Endothelial cell of umbilical vein (primary cell): ENCODE results near the gene NIN. TPM values are rescaled to one million over a fixed set of nuclear protein-coding genes. Genes with fewer than 3 reads are reported as not detected.

Experiments used
- BruUV-seq: library from RNA; stranded (reverse); fragments of 400-500 nt; replicated peaks from 2 replicates; lab custom pipeline; 2021; lab: Mats Ljungman, UMichigan
- CTCF ChIA-PET: fragments of 300-600, 350-600 bp; sonication (Branson Sonifier 250); formaldehyde crosslinking; loops from one replicate; lab custom pipeline; 2021; ENCODE audit warnings: antibody characterized with exemption, inconsistent platforms; lab: Charles Lee
- POLR2A ChIA-PET: fragments of 300-600, 350-600 bp; sonication (Branson Sonifier 250); formaldehyde crosslinking; loops from one replicate; lab custom pipeline; 2021; ENCODE audit warnings: antibody characterized with exemption, inconsistent platforms; lab: Charles Lee
- DNase-seq: peaks from one replicate; pipeline ENCODE4 v3.0.0-alpha.2; 2011; ENCODE audit warnings: low read depth, low spot score
- FAIRE-seq: peaks from 2 replicates; lab custom pipeline; 2011; peaks lifted over from hg19 to GRCh38; lab: Jason Lieb, UNC
- H2AFZ ChIP-seq: 2 replicates; pipeline ENCODE4 v1.6.0; 2012; ENCODE audit warnings: low read depth, low read length, control low read depth, inconsistent platforms
- H3K27ac ChIP-seq: 2 replicates; pipeline ENCODE4 v1.5.1; 2011; ENCODE audit warnings: low read depth, mild to moderate bottlenecking, control low read depth, low read length, moderate library complexity; ENCODE audit not compliant: insufficient read depth
- H3K27me3 ChIP-seq, 2 experiments: 2 replicates each; pipeline versions ENCODE4 v1.6.0 to v1.6.1; 2011; ENCODE audit warnings: low read length in 2 of 2, mixed read lengths in 1 of 2; ENCODE audit not compliant: control insufficient read depth in 2 of 2, insufficient read depth in 2 of 2
- H3K36me3 ChIP-seq, 2 experiments: 2 replicates in 1 of 2; 3 replicates in 1 of 2; pipeline ENCODE4 v1.5.1; 2011; ENCODE audit warnings: low read length in 2 of 2, mild to moderate bottlenecking in 1 of 2, moderate library complexity in 1 of 2; ENCODE audit not compliant: control insufficient read depth in 2 of 2, insufficient read depth in 2 of 2; ENCODE audit errors: extremely low read depth in 1 of 2
- H3K4me1 ChIP-seq: 3 replicates; pipeline ENCODE4 v1.5.1; 2011; ENCODE audit warnings: mild to moderate bottlenecking, low read length; ENCODE audit not compliant: control insufficient read depth, insufficient read depth; ENCODE audit errors: extremely low read depth
- H3K4me2 ChIP-seq: 2 replicates; pipeline ENCODE4 v1.6.1; 2011; ENCODE audit warnings: low read length, control low read depth, mixed read lengths; ENCODE audit not compliant: insufficient read depth
- H3K4me3 ChIP-seq, 3 experiments: fragments of 200-600 bp in 1 of 3; sonication (generic), shearing (Covaris generic) in 1 of 3; replicated peaks in 1 of 3; 2 replicates each; pipeline ENCODE4 v1.5.1; 2011 to 2016; ENCODE audit warnings: control low read depth in 3 of 3, low read length in 3 of 3, mild to moderate bottlenecking in 2 of 3, inconsistent platforms in 1 of 3, low read depth in 1 of 3, moderate library complexity in 1 of 3; ENCODE audit not compliant: insufficient read depth in 1 of 3
- H3K79me2 ChIP-seq: 2 replicates; pipeline ENCODE4 v1.6.0; 2012; ENCODE audit warnings: low read length, inconsistent platforms; ENCODE audit not compliant: control insufficient read depth, insufficient read depth
- H3K9ac ChIP-seq: replicated peaks from 2 replicates; pipeline ENCODE3; 2011; ENCODE audit warnings: low read length, control low read depth; ENCODE audit not compliant: insufficient read depth; ENCODE audit errors: extremely low read depth
- H3K9me1 ChIP-seq: replicated peaks from 3 replicates; pipeline ENCODE4 v1.6.0; 2011; ENCODE audit warnings: mild to moderate bottlenecking, low read length; ENCODE audit not compliant: control insufficient read depth, insufficient read depth; ENCODE audit errors: extremely low read depth
- H3K9me3 ChIP-seq: replicated peaks from 2 replicates; pipeline ENCODE4 v1.5.1; 2012; ENCODE audit warnings: low read length, inconsistent platforms; ENCODE audit not compliant: control insufficient read depth, insufficient read depth
- H4K20me1 ChIP-seq: replicated peaks from 2 replicates; pipeline ENCODE3; 2011; ENCODE audit warnings: mild to moderate bottlenecking, low read length; ENCODE audit not compliant: control insufficient read depth, insufficient read depth; ENCODE audit errors: extremely low read depth
- CTCF ChIP-seq, 2 donors: IDR thresholded peaks; 1 replicate in 1 of 2; 2 replicates in 1 of 2; pipeline ENCODE4 v1.5.1; 2011; ENCODE audit warnings: low read length in 2 of 2, mild to moderate bottlenecking in 2 of 2, moderate library complexity in 2 of 2, control low read depth in 1 of 2, inconsistent platforms in 1 of 2, low read depth in 1 of 2; ENCODE audit not compliant: insufficient read depth in 1 of 2; ENCODE audit errors: extremely low read depth in 1 of 2
- EZH2 ChIP-seq: IDR thresholded peaks from 2 replicates; pipeline ENCODE4 v1.6.1; 2012; ENCODE audit warnings: borderline replicate concordance, low read depth, mild to moderate bottlenecking, moderate library complexity, low read length, inconsistent platforms; ENCODE audit not compliant: severe bottlenecking
- FOS ChIP-seq: IDR thresholded peaks from 2 replicates; pipeline ENCODE4 v1.6.1; 2011; ENCODE audit warnings: mild to moderate bottlenecking, low read length, moderate library complexity, borderline replicate concordance; ENCODE audit not compliant: insufficient read depth
- GATA2 ChIP-seq: IDR thresholded peaks from 2 replicates; pipeline ENCODE4 v1.7.0; 2011; ENCODE audit warnings: low read depth, mild to moderate bottlenecking, moderate library complexity, mixed read lengths, low read length; ENCODE audit not compliant: insufficient read length, insufficient read depth
- JUN ChIP-seq: IDR thresholded peaks from 2 replicates; pipeline ENCODE4 v1.6.1; 2011; ENCODE audit warnings: borderline replicate concordance, low read depth; ENCODE audit not compliant: insufficient read length, insufficient read depth
- MAX ChIP-seq: IDR thresholded peaks from 2 replicates; pipeline ENCODE4 v1.6.1; 2011; ENCODE audit not compliant: insufficient read depth, insufficient read length
- MYC ChIP-seq: IDR thresholded peaks from one replicate; pipeline ENCODE4 v1.6.1; 2011; ENCODE audit warnings: mild to moderate bottlenecking, low read depth, low read length
- POLR2A ChIP-seq: IDR thresholded peaks from 2 replicates; pipeline ENCODE4 v1.6.1; 2012; ENCODE audit warnings: low read depth, mild to moderate bottlenecking, control low read depth, low read length
- POLR2AphosphoS5 ChIP-seq: IDR thresholded peaks from 2 replicates; pipeline ENCODE4 v1.6.1; 2012; ENCODE audit warnings: low read depth, mild to moderate bottlenecking, control low read depth, low read length, moderate library complexity; ENCODE audit not compliant: insufficient read depth
- dilution Hi-C: fragments of 300-500 bp; cut with MboI; formaldehyde crosslinking; loops from one replicate; pipeline ENCODE4 v1.15.0; 2019; ENCODE audit warnings: low sequenced_read_pairs; ENCODE audit not compliant: extremely low pct_ligation_motif_present
- intact Hi-C: fragments of 100-400 bp; cut with micrococcal nuclease; formaldehyde crosslinking; loops from one replicate; pipeline ENCODE4 v1.10.0; 2022
- polyA plus RNA-seq, 4 experiments: library from polyadenylated mRNA; depleted of rRNA in 3 of 4; stranded (reverse) in 3 of 4; unstranded in 1 of 4; fragments of >200 nt; gene quantifications; 2 replicates each; pipeline versions ENCODE4 v1.2.1 to v1.2.3, GENCODE V29; 2011 to 2012; ENCODE audit warnings: missing spikeins in 1 of 4
- total RNA-seq: library from RNA; stranded (reverse); gene quantifications from 2 replicates; pipeline ENCODE4 v1.2.3, GENCODE V29; 2021

Gene NIN
- total and polyA plus RNA-seq, 2 donors (not counting 3 experiments of a cell fraction or from before 2014, with no cell fraction given): 7.1 to 76.3 TPM

GRCh38 chr14:50728836-50729235 is 102.1 kb downstream of the NIN start:
- Histone ChIP-seq H2AFZ (no peak overlapping the region), H3K4me1 (no peaks in the 10 kb centered on the region), H3K36me3 (peaks cover 5 to 25% of the 10 kb centered on the region in 2 experiments), H3K27me3 (no peaks in the 10 kb centered on the region), H4K20me1 (no peaks in the 10 kb centered on the region), H3K9ac (no peak overlapping the region), H3K79me2 (no peaks in the 10 kb centered on the region), H3K27ac (no peak overlapping the region), H3K9me3 (no peaks in the 10 kb centered on the region), H3K9me1 (no peaks in the 10 kb centered on the region), H3K4me3 (no peak overlapping the region), H3K4me2 (no peak overlapping the region)
- dilution Hi-C loops (no loop called here), intact Hi-C loops (no loop called here)
- no TSS peak for BruUV-seq
- DNase-seq (no peak), FAIRE-seq (no peak)
- ChIA-PET CTCF (interaction anchor here (0.7 to 2.6 kb wide), 7 partner anchors 8 to 132 kb away, joined by 3 to 9 read pairs (median 3); no protein-coding TSS in a partner anchor), POLR2A (no interaction called here)
- TF ChIP-seq FOS (no peak), GATA2 (no peak), MYC (no peak), POLR2AphosphoS5 (no peak), JUN (no peak), CTCF (IDR thresholded peaks at IDR 0.05; ENCODE audit: extremely low read depth in 1 of 2, insufficient read depth in 1 of 2, low read depth in 1 of 2, low read length in 2 of 2) (no peak), EZH2 (no peak), POLR2A (no peak), MAX (no peak)
